OCI-LY7 (cell line): ENCODE data around the gene FBXO36. TPM values are rescaled to one million over a fixed set of nuclear protein-coding genes. Genes with fewer than 3 reads are reported as not detected.

ENCODE experiments used
- BruUV-seq: library from RNA; stranded (reverse); fragments of 400-500 nt; replicated peaks from 2 replicates; lab custom pipeline; 2021; lab: Mats Ljungman, UMichigan
- CTCF ChIA-PET: fragments of 300-600 bp; sonication (Branson Sonifier 250); formaldehyde crosslinking; loops from one replicate; lab custom pipeline; 2022; ENCODE audit warnings: antibody characterized with exemption; ENCODE audit not compliant: unreplicated experiment; lab: Charles Lee
- POLR2A ChIA-PET: fragments of 300-600 bp; sonication (Branson Sonifier 250); formaldehyde crosslinking; loops from one replicate; lab custom pipeline; 2022; ENCODE audit warnings: antibody characterized with exemption; lab: Charles Lee
- DNase-seq: peaks from one replicate; pipeline ENCODE4 v3.0.0-alpha.2; 2015; ENCODE audit warnings: low spot score
- H2AFZ ChIP-seq: fragments of 200-600 bp; sonication (generic), shearing (Covaris generic); 2 replicates; pipeline ENCODE4 v1.6.1; 2014; ENCODE audit warnings: mild to moderate bottlenecking, antibody characterized with exemption, low read length, moderate library complexity
- H3K27ac ChIP-seq: fragments of 200-600 bp; sonication (generic); 2 replicates; pipeline ENCODE4 v1.5.1; 2014; ENCODE audit warnings: mixed run types, low read depth, mild to moderate bottlenecking, moderate library complexity, low read length, inconsistent platforms; ENCODE audit not compliant: poor library complexity, severe bottlenecking
- H3K36me3 ChIP-seq: fragments of 200-600 bp; sonication (generic); 2 replicates; pipeline ENCODE4 v1.6.1; 2014; ENCODE audit warnings: mild to moderate bottlenecking, antibody characterized with exemption, low read length, moderate library complexity, mixed read lengths; ENCODE audit not compliant: insufficient read depth
- H3K4me1 ChIP-seq: fragments of 200-600 bp; sonication (generic); 2 replicates; pipeline ENCODE4 v1.5.1; 2014; ENCODE audit warnings: mild to moderate bottlenecking, low read length; ENCODE audit not compliant: insufficient read depth, poor library complexity, severe bottlenecking
- H3K4me2 ChIP-seq: fragments of 200-600 bp; sonication (generic); 2 replicates; pipeline ENCODE4 v1.6.1; 2014; ENCODE audit warnings: mild to moderate bottlenecking, low read length
- H3K4me3 ChIP-seq: fragments of 200-600 bp; sonication (generic); 2 replicates; pipeline ENCODE4 v1.5.1; 2014; ENCODE audit warnings: mild to moderate bottlenecking, low read depth, low read length; ENCODE audit not compliant: poor library complexity, severe bottlenecking
- H3K79me2 ChIP-seq: fragments of 200-600 bp; sonication (generic); 2 replicates; pipeline ENCODE4 v1.6.1; 2016; ENCODE audit warnings: low read depth, mild to moderate bottlenecking, low read length, moderate library complexity, mixed read lengths; ENCODE audit not compliant: insufficient read depth
- H3K9me2 ChIP-seq: fragments of 200-600 bp; sonication (generic); 2 replicates; pipeline ENCODE4 v1.6.1; 2016; ENCODE audit warnings: mild to moderate bottlenecking, low read length, mixed read lengths; ENCODE audit not compliant: insufficient read depth
- H3K9me3 ChIP-seq: fragments of 200-600 bp; sonication (generic); 2 replicates; pipeline ENCODE4 v1.6.1; 2014; ENCODE audit warnings: mild to moderate bottlenecking, mixed run types, low read length, mixed read lengths
- H4K20me1 ChIP-seq: fragments of 200-600 bp; sonication (generic); 2 replicates; pipeline ENCODE4 v1.6.1; 2014; ENCODE audit warnings: mild to moderate bottlenecking, antibody characterized with exemption, low read length, moderate library complexity, mixed read lengths; ENCODE audit not compliant: insufficient read depth
- CTCF ChIP-seq: fragments of 200-600 bp; sonication (generic); conservative IDR thresholded peaks from 2 replicates; pipeline ENCODE4 v1.5.1; 2014; ENCODE audit warnings: mild to moderate bottlenecking, antibody characterized with exemption, low read length, moderate library complexity, mixed read lengths
- EZH2phosphoT487 ChIP-seq: fragments of 200-600 bp; sonication (generic); IDR thresholded peaks from 2 replicates; pipeline ENCODE4 v1.6.1; 2018; ENCODE audit warnings: low read depth, borderline replicate concordance, mild to moderate bottlenecking, mixed run types, antibody characterized with exemption, low read length, moderate library complexity, mixed read lengths
- intact Hi-C: fragments of 100-400 bp; cut with micrococcal nuclease; formaldehyde crosslinking; loops from one replicate; pipeline ENCODE4 v1.10.0; 2022; ENCODE audit not compliant: unreplicated experiment
- total RNA-seq, 2 experiments: library from RNA; depleted of rRNA in 1 of 2; stranded (reverse); fragments of >200 nt in 1 of 2; shearing (Covaris generic) in 1 of 2; gene quantifications; 2 replicates each; pipeline ENCODE4 v1.2.3, GENCODE V29; 2014 to 2022

FBXO36 gene
- total RNA-seq, 2 experiments from 2014 or later = 2.5 to 2.6 TPM

DNA sequence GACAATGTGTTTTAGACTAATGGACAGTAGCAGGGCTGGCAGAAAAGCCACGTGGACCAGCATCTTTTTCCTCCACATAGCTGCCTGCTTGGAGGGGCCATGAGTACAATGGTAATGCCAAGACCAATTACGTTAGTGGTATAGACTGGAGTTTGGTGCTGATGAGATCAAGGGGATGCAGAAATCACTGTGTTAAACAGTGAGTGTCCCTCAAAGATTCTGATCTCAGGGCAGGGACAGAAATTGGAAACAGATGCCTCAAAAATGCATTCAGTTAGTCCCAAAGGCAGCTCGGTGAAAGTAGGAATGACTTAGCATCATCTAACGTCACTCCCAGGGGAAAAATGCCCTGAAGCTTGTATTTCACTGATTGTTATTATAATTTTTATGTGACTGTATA is 74.0 kb downstream of the FBXO36 start:
- Histone ChIP-seq H3K9me3 (no peaks in the 10 kb centered on the region), H3K27ac (no peak overlapping the region), H3K9me2 (no peaks in the 10 kb centered on the region), H3K4me1 (no peaks in the 10 kb centered on the region), H4K20me1 (no peaks in the 10 kb centered on the region), H3K4me3 (no peak overlapping the region), H3K36me3 (no peaks in the 10 kb centered on the region), H3K4me2 (no peak overlapping the region), H2AFZ (no peak overlapping the region), H3K79me2 (no peaks in the 10 kb centered on the region)
- no TSS peak for BruUV-seq
- ChIA-PET CTCF (no interaction called here), POLR2A (interaction anchor here (0.6 kb wide), 1 partner anchor 164 kb away, joined by 3 read pairs; no protein-coding TSS in a partner anchor)
- TF ChIP-seq EZH2phosphoT487 = no peak
- TF ChIP-seq CTCF = no peak
- DNase-seq = no peak
- intact Hi-C loops = no loop called here

DNA sequence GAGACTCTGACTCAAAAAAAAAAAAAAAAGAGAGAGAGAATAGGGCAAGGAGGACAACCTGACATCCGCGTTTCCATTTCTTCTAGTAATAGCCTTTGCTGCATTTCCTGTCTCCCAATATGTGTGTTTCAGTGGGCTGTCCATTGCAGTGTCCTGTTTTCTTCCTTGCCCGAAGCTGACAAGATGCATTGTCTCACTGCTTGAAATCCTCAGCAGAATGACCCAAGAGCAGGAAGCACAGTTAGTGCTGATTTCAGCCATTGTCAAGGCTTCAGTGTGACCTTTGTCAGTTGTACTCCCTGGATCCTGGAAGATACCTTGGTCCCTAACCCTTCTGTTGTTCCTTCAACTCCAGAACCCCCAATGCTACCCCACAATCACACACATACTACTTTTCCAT is 75.3 kb downstream of the FBXO36 start:
- no peak overlapping the region for H3K4me3 ChIP-seq
- H4K20me1 ChIP-seq = no peaks in the 10 kb centered on the region
- no peaks in the 10 kb centered on the region for H3K79me2 ChIP-seq
- ChIA-PET CTCF (no interaction called here), POLR2A (interaction anchor here (0.6 to 0.7 kb wide), 4 partner anchors 9 to 545 kb away, joined by 3 read pairs; no protein-coding TSS in a partner anchor)
- intact Hi-C loops = no loop called here
- no peak for TF ChIP-seq CTCF
- no peak for TF ChIP-seq EZH2phosphoT487
- no peak for DNase-seq
- H2AFZ ChIP-seq = no peak overlapping the region
- no peaks in the 10 kb centered on the region for H3K9me2 ChIP-seq
- no peaks in the 10 kb centered on the region for H3K4me1 ChIP-seq
- no TSS peak for BruUV-seq
- H3K27ac ChIP-seq = no peak overlapping the region
- H3K36me3 ChIP-seq = no peaks in the 10 kb centered on the region
- no peak overlapping the region for H3K4me2 ChIP-seq
- no peaks in the 10 kb centered on the region for H3K9me3 ChIP-seq

GRCh38 chr2:230000118-230000841 is 78.0 kb downstream of the FBXO36 start:
- ChIA-PET POLR2A (interaction anchor here (0.6 kb wide), 1 partner anchor 29 kb away, joined by 3 read pairs; no protein-coding TSS in a partner anchor), CTCF (no interaction called here)
- no TSS peak for BruUV-seq
- Histone ChIP-seq H3K9me2 (no peaks in the 10 kb centered on the region), H4K20me1 (no peaks in the 10 kb centered on the region), H3K4me2 (no peak overlapping the region), H3K4me1 (no peaks in the 10 kb centered on the region), H3K27ac (no peak overlapping the region), H3K9me3 (no peaks in the 10 kb centered on the region), H3K79me2 (no peaks in the 10 kb centered on the region), H3K4me3 (no peak overlapping the region), H2AFZ (no peak overlapping the region), H3K36me3 (no peaks in the 10 kb centered on the region)
- TF ChIP-seq CTCF = no peak
- no peak for DNase-seq
- intact Hi-C loops = no loop called here
